Measurements from ENCODE around the gene EFCAB5. TPM values are rescaled to one million over a fixed set of nuclear protein-coding genes. Genes with fewer than 3 reads are reported as not detected.
"Not testable (repeated sequence)": the region's sequence is repeated elsewhere in the genome, so short reads cannot be mapped to it uniquely, and the experiment has no call there.

Gene EFCAB5
- total RNA-seq, 1 donor from 2014 or later = 1.8 TPM

GRCh38 chr17:30027676-30028075 lies 86.2 kb downstream of the EFCAB5 start:
- Histone ChIP-seq H3K4me1 (no peaks in the 10 kb centered on the region), H3K27ac (no peak overlapping the region), H3K9me3 (no peaks in the 10 kb centered on the region), H3K36me3 (no peaks in the 10 kb centered on the region), H3K27me3 (ENCODE audit: low read depth) (no peaks in the 10 kb centered on the region), H3K4me3 (no peak overlapping the region)
- ATAC-seq (no peak), DNase-seq (no peak)
- TF ChIP-seq, protein P1, sequence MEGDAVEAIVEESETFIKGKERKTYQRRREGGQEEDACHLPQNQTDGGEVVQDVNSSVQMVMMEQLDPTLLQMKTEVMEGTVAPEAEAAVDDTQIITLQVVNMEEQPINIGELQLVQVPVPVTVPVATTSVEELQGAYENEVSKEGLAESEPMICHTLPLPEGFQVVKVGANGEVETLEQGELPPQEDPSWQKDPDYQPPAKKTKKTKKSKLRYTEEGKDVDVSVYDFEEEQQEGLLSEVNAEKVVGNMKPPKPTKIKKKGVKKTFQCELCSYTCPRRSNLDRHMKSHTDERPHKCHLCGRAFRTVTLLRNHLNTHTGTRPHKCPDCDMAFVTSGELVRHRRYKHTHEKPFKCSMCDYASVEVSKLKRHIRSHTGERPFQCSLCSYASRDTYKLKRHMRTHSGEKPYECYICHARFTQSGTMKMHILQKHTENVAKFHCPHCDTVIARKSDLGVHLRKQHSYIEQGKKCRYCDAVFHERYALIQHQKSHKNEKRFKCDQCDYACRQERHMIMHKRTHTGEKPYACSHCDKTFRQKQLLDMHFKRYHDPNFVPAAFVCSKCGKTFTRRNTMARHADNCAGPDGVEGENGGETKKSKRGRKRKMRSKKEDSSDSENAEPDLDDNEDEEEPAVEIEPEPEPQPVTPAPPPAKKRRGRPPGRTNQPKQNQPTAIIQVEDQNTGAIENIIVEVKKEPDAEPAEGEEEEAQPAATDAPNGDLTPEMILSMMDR (IDR thresholded peaks at IDR 0.05) = no peak
- intact Hi-C loops (cut with DNase I) = no loop called here

DNA sequence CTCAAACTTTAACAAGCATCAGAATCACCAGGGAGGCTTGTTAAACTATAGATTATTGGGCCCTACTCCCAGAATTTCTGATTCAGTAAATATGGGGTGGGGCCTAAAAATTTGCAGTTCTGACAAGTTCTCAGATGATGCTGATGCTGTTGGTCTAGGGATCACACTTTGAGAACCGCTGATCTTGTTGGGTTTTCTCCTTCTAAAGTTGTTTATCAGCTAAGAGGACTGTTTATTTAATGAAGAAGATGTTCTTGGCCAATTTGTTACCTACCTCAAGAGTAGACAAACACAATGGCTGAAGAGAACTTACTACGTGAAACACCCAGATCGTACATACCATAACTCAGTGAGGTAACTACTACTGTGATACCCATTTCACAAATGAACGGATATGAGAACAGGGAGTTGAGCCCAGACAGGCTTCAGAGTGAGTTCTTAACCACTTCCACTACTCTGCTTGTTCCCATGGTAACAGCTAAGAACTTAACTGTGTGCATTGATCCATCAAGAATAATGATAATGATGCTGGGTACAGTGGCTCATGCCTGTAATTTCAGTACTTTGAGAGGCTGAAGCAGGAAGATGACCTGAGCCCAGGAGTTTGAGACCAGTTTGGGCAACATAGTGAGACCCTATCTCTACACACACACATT lies 89.9 kb downstream of the EFCAB5 start:
- H3K4me1 ChIP-seq = no peaks in the 10 kb centered on the region
- no peak overlapping the region for H3K4me3 ChIP-seq
- ATAC-seq = no peak
- H3K27ac ChIP-seq = no peak overlapping the region
- H3K27me3 ChIP-seq (ENCODE audit: low read depth) = no peaks in the 10 kb centered on the region
- no peaks in the 10 kb centered on the region for H3K9me3 ChIP-seq
- TF ChIP-seq, protein P1 (IDR thresholded peaks at IDR 0.05) = no peak
- intact Hi-C loops (cut with DNase I) = no loop called here
- no peaks in the 10 kb centered on the region for H3K36me3 ChIP-seq
- no peak for DNase-seq

DNA sequence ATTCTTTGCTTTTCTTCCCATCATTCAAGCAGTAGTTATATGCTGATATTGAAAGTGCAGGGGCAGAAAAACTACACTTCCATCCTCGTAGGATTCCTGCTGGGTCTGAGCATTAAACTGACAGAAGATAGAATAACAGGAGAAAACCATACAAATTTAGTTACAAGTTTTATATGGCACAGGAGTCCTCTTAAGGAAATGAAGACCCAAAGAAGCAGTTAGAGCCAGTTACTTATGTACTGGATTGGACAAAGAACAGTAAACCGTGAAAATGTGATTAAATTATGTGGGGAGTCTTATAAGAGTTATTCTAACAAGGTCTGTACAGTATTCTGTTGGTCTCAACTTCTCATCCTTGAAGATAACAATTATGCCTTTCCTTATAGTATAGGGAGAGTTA lies 93.9 kb downstream of the EFCAB5 start:
- DNase-seq (no peak), ATAC-seq (no peak)
- no peak overlapping the region for H3K4me3 ChIP-seq
- H3K27me3 ChIP-seq (ENCODE audit: low read depth) = no peaks in the 10 kb centered on the region
- no peaks in the 10 kb centered on the region for H3K9me3 ChIP-seq
- TF ChIP-seq, protein P1 (IDR thresholded peaks at IDR 0.05) = no peak
- no peaks in the 10 kb centered on the region for H3K36me3 ChIP-seq
- no peak overlapping the region for H3K27ac ChIP-seq
- no peaks in the 10 kb centered on the region for H3K4me1 ChIP-seq
- intact Hi-C loops (cut with DNase I) = no loop called here

- intact Hi-C loops (cut with DNase I); H3K27ac ChIP-seq; H3K9me3 ChIP-seq; H3K4me1 ChIP-seq; DNase-seq; ATAC-seq; H3K4me3 ChIP-seq; H3K36me3 ChIP-seq; H3K27me3 ChIP-seq (ENCODE audit: low read depth): not testable (repeated sequence)
Observed at GRCh38 chr17:30040719-30041518, 99.5 kb downstream of the EFCAB5 start.

- no peaks in the 10 kb centered on the region for H3K9me3 ChIP-seq
- intact Hi-C loops (cut with DNase I) = no loop called here
- no peaks in the 10 kb centered on the region for H3K27me3 ChIP-seq (ENCODE audit: low read depth)
- H3K36me3 ChIP-seq = no peaks in the 10 kb centered on the region
- H3K4me3 ChIP-seq = no peak overlapping the region
- TF ChIP-seq, protein P1 (IDR thresholded peaks at IDR 0.05) = no peak
- no peaks in the 10 kb centered on the region for H3K4me1 ChIP-seq
- no peak for ATAC-seq
- no peak for DNase-seq
- no peak overlapping the region for H3K27ac ChIP-seq
Observed at GRCh38 chr17:30041551-30041950, 100.1 kb downstream of the EFCAB5 start.

GRCh38 chr17:30062372-30062771 lies 120.9 kb downstream of the EFCAB5 start:
- H3K4me1 ChIP-seq = no peaks in the 10 kb centered on the region
- intact Hi-C loops (cut with DNase I) = no loop called here
- DNase-seq (no peak), ATAC-seq (no peak)
- H3K27ac ChIP-seq = no peak overlapping the region
- no peaks in the 10 kb centered on the region for H3K27me3 ChIP-seq (ENCODE audit: low read depth)
- no peak overlapping the region for H3K4me3 ChIP-seq
- TF ChIP-seq, protein P1 (IDR thresholded peaks at IDR 0.05) = no peak
- no peaks in the 10 kb centered on the region for H3K36me3 ChIP-seq
- peaks cover 21% of the 10 kb centered on the region for H3K9me3 ChIP-seq
